K562 (cell line): Measurements from ENCODE around the gene TCF4. TPM values are rescaled to one million over a fixed set of nuclear protein-coding genes. Genes with fewer than 3 reads are reported as not detected.

Experiments
- BRD9 ChIP-seq: fragments of 450-650 bp; IDR thresholded peaks from 2 replicates; pipeline ENCODE4 v1.6.1; 2018; ENCODE audit warnings: low read depth; ENCODE audit not compliant: partially characterized antibody
- C11orf30 ChIP-seq: fragments of 450-650 bp; IDR thresholded peaks from 2 replicates; pipeline ENCODE4 v1.6.1; 2016; ENCODE audit warnings: low read depth, mild to moderate bottlenecking
- CBX5 ChIP-seq: IDR thresholded peaks from 2 replicates; pipeline ENCODE4 v1.6.1; 2014; ENCODE audit warnings: low read depth, borderline replicate concordance
- DDX20 ChIP-seq: fragments of 450-650 bp; IDR thresholded peaks from 2 replicates; pipeline ENCODE4 v1.6.1; 2016; ENCODE audit warnings: missing genetic modification characterization, low read depth, mild to moderate bottlenecking, missing compliant biosample characterization, moderate library complexity
- EP400 ChIP-seq: fragments of 450-650 bp; IDR thresholded peaks from 2 replicates; pipeline ENCODE4 v1.6.1; 2017; ENCODE audit warnings: antibody characterized with exemption, mild to moderate bottlenecking, moderate library complexity
- FOXM1 ChIP-seq, 2 experiments: fragments of 450-650 bp in 1 of 2; sonication (generic) in 1 of 2; formaldehyde crosslinking in 1 of 2; IDR thresholded peaks; 2 replicates each; pipeline versions ENCODE4 v1.6.1 to v1.9.0; 2017 to 2022; ENCODE audit warnings: low read depth in 2 of 2, mild to moderate bottlenecking in 2 of 2, missing genetic modification reagents in 1 of 2, moderate library complexity in 1 of 2
- HDAC1 ChIP-seq, 2 experiments: fragments of 450-650 bp; IDR thresholded peaks; 2 replicates each; pipeline ENCODE4 v1.6.1; 2016 to 2017; ENCODE audit warnings: inconsistent platforms in 1 of 2, mild to moderate bottlenecking in 1 of 2, moderate library complexity in 1 of 2
- IRF1 ChIP-seq: sonication (generic); formaldehyde crosslinking; IDR thresholded peaks from 2 replicates; pipeline ENCODE4 v1.8.0; 2022; ENCODE audit warnings: missing genetic modification reagents, mild to moderate bottlenecking, borderline replicate concordance
- KDM2B ChIP-seq: fragments of 250-450 bp; sonication (Bioruptor Pico); IDR thresholded peaks from 2 replicates; pipeline ENCODE4 v1.8.0; 2021; ENCODE audit warnings: mild to moderate bottlenecking, moderate library complexity
- KDM5B ChIP-seq: fragments of 200-600 bp; sonication (generic); IDR thresholded peaks from 2 replicates; pipeline ENCODE4 v1.6.1; 2012; ENCODE audit warnings: low read depth, mild to moderate bottlenecking, moderate library complexity, low read length, control low read depth, inconsistent platforms; ENCODE audit not compliant: insufficient replicate concordance
- MAZ ChIP-seq, 2 experiments: fragments of 450-650 bp in 1 of 2; sonication (generic) in 1 of 2; formaldehyde crosslinking; IDR thresholded peaks in 1 of 2; conservative IDR thresholded peaks in 1 of 2; 2 replicates each; pipeline versions ENCODE4 v1.4.0 to v1.5.0; 2020; ENCODE audit warnings: mild to moderate bottlenecking in 1 of 2, missing genetic modification reagents in 1 of 2
- MECOM ChIP-seq: fragments of 250-450 bp; sonication (Bioruptor Pico); IDR thresholded peaks from 2 replicates; pipeline ENCODE4 v1.8.0; 2022; ENCODE audit warnings: inconsistent platforms
- MLLT1 ChIP-seq, 2 experiments: fragments of 450-650 bp; IDR thresholded peaks; 2 replicates each; pipeline ENCODE4 v1.6.1; 2016
- MYC ChIP-seq, 2 experiments: fragments of 250-450 bp in 1 of 2; sonication (Bioruptor Pico) in 1 of 2; IDR thresholded peaks; 2 replicates each; pipeline versions ENCODE4 v1.5.1 to v1.6.1; 2012 to 2021; ENCODE audit warnings: low read depth in 2 of 2, borderline replicate concordance in 1 of 2, improper control_type of control experiment in 1 of 2, low read length in 1 of 2, mild to moderate bottlenecking in 1 of 2, moderate library complexity in 1 of 2
- NFE2 ChIP-seq: IDR thresholded peaks from 2 replicates; pipeline ENCODE4 v1.6.1; 2014; ENCODE audit warnings: antibody characterized with exemption, low read depth
- NKRF ChIP-seq: fragments of 450-650 bp; IDR thresholded peaks from 2 replicates; pipeline ENCODE4 v1.6.1; 2016; ENCODE audit warnings: borderline replicate concordance
- POLR2G ChIP-seq: fragments of 200-400 bp; formaldehyde crosslinking; IDR thresholded peaks from 2 replicates; pipeline ENCODE4 v1.6.1; 2017; ENCODE audit warnings: low read depth, mild to moderate bottlenecking, antibody characterized with exemption, low read length, moderate library complexity
- RAD51 ChIP-seq: fragments of 450-650 bp; IDR thresholded peaks from 2 replicates; pipeline ENCODE4 v1.7.1; 2016; ENCODE audit warnings: low read depth, mild to moderate bottlenecking, borderline replicate concordance
- SMARCA4 ChIP-seq: fragments of 450-650 bp; IDR thresholded peaks from 2 replicates; pipeline ENCODE4 v1.6.1; 2016
- ZBTB8A ChIP-seq: fragments of 450-650 bp; IDR thresholded peaks from 2 replicates; pipeline ENCODE4 v1.6.1; 2018; ENCODE audit warnings: mild to moderate bottlenecking, moderate library complexity; ENCODE audit not compliant: partially characterized antibody
- ZFP36 ChIP-seq: fragments of 150-350 bp; IDR thresholded peaks from 2 replicates; pipeline ENCODE4 v1.6.1; 2018; ENCODE audit warnings: low read length, low read depth; ENCODE audit not compliant: partially characterized antibody
- ZNF184 ChIP-seq: sonication (generic); formaldehyde crosslinking; IDR thresholded peaks from 2 replicates; pipeline ENCODE4 v1.5.0; 2020; ENCODE audit warnings: missing genetic modification reagents
- ZNF561 ChIP-seq: fragments of 450-650 bp; formaldehyde crosslinking; conservative IDR thresholded peaks from 2 replicates; pipeline ENCODE4 v1.4.0; 2020; ENCODE audit warnings: mild to moderate bottlenecking, moderate library complexity
- polyA plus RNA-seq, 8 experiments: library from polyadenylated mRNA; depleted of rRNA in 4 of 8; stranded (reverse) in 5 of 8; unstranded in 3 of 8; fragments of >200 nt; fragmentation: Nextera tagmentation in 2 of 8; fragmentation: Illumina TruSeq in 1 of 8; extraction: Ambion mirVana in 2 of 8; extraction: Trizol in 1 of 8; gene quantifications; 2 replicates each; pipeline versions ENCODE4 v1.2.1 to v1.2.3, GENCODE V29; 2011 to 2014; ENCODE audit warnings: inconsistent platforms in 1 of 8, missing spikeins in 1 of 8
- total RNA-seq, 7 experiments: library from RNA; depleted of rRNA in 6 of 7; stranded (reverse); fragments of >200 nt in 6 of 7; fragmentation: Illumina TruSeq in 2 of 7; extraction: Trizol in 2 of 7; gene quantifications; 2 replicates each; pipeline versions ENCODE4 v1.2.1 to v1.2.3, GENCODE V29; 2011 to 2021; ENCODE audit warnings: low replicate concordance in 1 of 7

The TCF4 gene
- total and polyA plus RNA-seq, 9 of the 15 experiments (the other 6 are each of a cell fraction or from before 2014, with no cell fraction given), result 4.8 to 24.7 (median 15.2) TPM

- no peak for TF ChIP-seq ZNF561 (CRISPR knock-in tag)
- peak; percentile 14 for TF ChIP-seq KDM5B
- no peak for TF ChIP-seq MECOM
- TF ChIP-seq BRD9, result peak; percentile 43
- TF ChIP-seq MLLT1 (IDR thresholded peaks at IDR 0.05), result peak; percentile 67 to 88; a peak in 3 of 4 replicates
- no peak for TF ChIP-seq CBX5
- peak; percentile 33; the same call in 1 of the 2 replicates for TF ChIP-seq C11orf30
- TF ChIP-seq NFE2, result no peak
- TF ChIP-seq MAZ (CRISPR knock-in tag; conservative IDR thresholded peaks at IDR 0.05 in 1 of 2, IDR thresholded peaks at IDR 0.05 in 1 of 2), result peak in 1 of 2 experiments; percentile 9; a peak in 1 of 4 replicates
- 0 out of 2 replicates have a peak, but pooled peaks have one; percentile 8 for TF ChIP-seq RAD51
- no peak for TF ChIP-seq KDM2B (CRISPR knock-in tag)
- TF ChIP-seq IRF1 (CRISPR knock-in tag), result no peak
- TF ChIP-seq SMARCA4, result no peak
- peak; percentile 81 for TF ChIP-seq POLR2G
- TF ChIP-seq ZBTB8A, result no peak
- TF ChIP-seq NKRF, result peak; percentile 24; the same call in 1 of the 2 replicates
- TF ChIP-seq FOXM1 (IDR thresholded peaks at IDR 0.05; ENCODE audit: low read depth), result 0 out of 2 replicates have a peak, but pooled peaks have one; percentile 37
- TF ChIP-seq FOXM1 (CRISPR knock-in tag; IDR thresholded peaks at IDR 0.05; ENCODE audit: low read depth), result no peak
- no peak for TF ChIP-seq DDX20 (tag)
- TF ChIP-seq ZFP36, result no peak
- TF ChIP-seq ZNF184 (CRISPR knock-in tag), result no peak
- TF ChIP-seq EP400, result 0 out of 2 replicates have a peak, but pooled peaks have one; percentile 22
- TF ChIP-seq MYC (IDR thresholded peaks at IDR 0.05; ENCODE audit: low read depth, low read length), result 0 out of 2 replicates have a peak, but pooled peaks have one; percentile 6
- TF ChIP-seq MYC (CRISPR knock-in tag; IDR thresholded peaks at IDR 0.05; ENCODE audit: borderline replicate concordance, low read depth), result no peak
- TF ChIP-seq HDAC1 (IDR thresholded peaks at IDR 0.05), result peak in 1 of 2 experiments; percentile 55; a peak in 2 of 4 replicates
Measured at GRCh38 chr18:55588111-55588869, at the start of gene TCF4 (continued).
